Measurements from ENCODE around the gene ELAVL2. TPM values are rescaled to one million over a fixed set of nuclear protein-coding genes. Genes with fewer than 3 reads are reported as not detected.

ELAVL2 gene
- total RNA-seq, 1 donor from 2014 or later, result not detected

GRCh38 chr9:23798325-23798724 lies 27.7 kb downstream of the ELAVL2 start:
- DNase-seq (no peak), ATAC-seq (no peak)
- H3K4me1 ChIP-seq, result no peaks in the 10 kb centered on the region
- no peaks in the 10 kb centered on the region for H3K27me3 ChIP-seq
- no peaks in the 10 kb centered on the region for H3K36me3 ChIP-seq
- no peak overlapping the region for H3K27ac ChIP-seq
- no peak for TF ChIP-seq CTCF (IDR thresholded peaks at IDR 0.05)
- no peaks in the 10 kb centered on the region for H3K9me3 ChIP-seq
- H3K4me3 ChIP-seq, result no peak overlapping the region
- intact Hi-C loops (cut with DNase I), result no loop called here

GRCh38 chr9:23796209-23796608 lies 29.8 kb downstream of the ELAVL2 start:
- no peaks in the 10 kb centered on the region for H3K27me3 ChIP-seq
- no peak overlapping the region for H3K27ac ChIP-seq
- no peaks in the 10 kb centered on the region for H3K9me3 ChIP-seq
- H3K36me3 ChIP-seq, result no peaks in the 10 kb centered on the region
- ATAC-seq, result no peak
- no peak overlapping the region for H3K4me3 ChIP-seq
- no peaks in the 10 kb centered on the region for H3K4me1 ChIP-seq
- TF ChIP-seq CTCF (IDR thresholded peaks at IDR 0.05), result no peak
- intact Hi-C loops (cut with DNase I), result no loop called here
- DNase-seq, result no peak

- no peaks in the 10 kb centered on the region for H3K36me3 ChIP-seq
- no peaks in the 10 kb centered on the region for H3K27me3 ChIP-seq
- TF ChIP-seq CTCF (IDR thresholded peaks at IDR 0.05), result no peak
- no peak for DNase-seq
- intact Hi-C loops (cut with DNase I), result no loop called here
- H3K4me1 ChIP-seq, result no peaks in the 10 kb centered on the region
- H3K27ac ChIP-seq, result no peak overlapping the region
- no peak overlapping the region for H3K4me3 ChIP-seq
- no peaks in the 10 kb centered on the region for H3K9me3 ChIP-seq
- ATAC-seq, result no peak
Observed at GRCh38 chr9:23790351-23791260, 35.4 kb downstream of the ELAVL2 start.

GRCh38 chr9:23789529-23790254 lies 36.3 kb downstream of the ELAVL2 start:
- ATAC-seq, result no peak
- TF ChIP-seq CTCF (IDR thresholded peaks at IDR 0.05), result no peak
- no peaks in the 10 kb centered on the region for H3K27me3 ChIP-seq

GRCh38 chr9:23784962-23785361 lies 41.1 kb downstream of the ELAVL2 start:
- H3K36me3 ChIP-seq, result no peaks in the 10 kb centered on the region
- no peak for TF ChIP-seq CTCF (IDR thresholded peaks at IDR 0.05)
- H3K4me1 ChIP-seq, result no peaks in the 10 kb centered on the region
- no peak overlapping the region for H3K27ac ChIP-seq
- no peak overlapping the region for H3K4me3 ChIP-seq
- ATAC-seq (no peak), DNase-seq (no peak)
- H3K9me3 ChIP-seq, result no peaks in the 10 kb centered on the region
- intact Hi-C loops (cut with DNase I), result no loop called here
- no peaks in the 10 kb centered on the region for H3K27me3 ChIP-seq

More at GRCh38 chr9:23789529-23790254, 36.3 kb downstream of the ELAVL2 start:
- Histone ChIP-seq H3K4me3 (no peak overlapping the region), H3K27ac (no peak overlapping the region), H3K36me3 (no peaks in the 10 kb centered on the region), H3K4me1 (no peaks in the 10 kb centered on the region), H3K9me3 (no peaks in the 10 kb centered on the region)
- intact Hi-C loops (cut with DNase I), result no loop called here
- DNase-seq, result no peak

Measured in upper lobe of right lung (tissue), 1 donor.